Panc1 (cell line): ENCODE results near the gene RAI1. TPM values are rescaled to one million over a fixed set of nuclear protein-coding genes. Genes with fewer than 3 reads are reported as not detected.

Source experiments
- ATAC-seq: fragments of 200-7000 bp; cut with Tn5 transposase; 2 replicates; pipeline ENCODE4 v1.9.1; 2020; ENCODE audit warnings: mild to moderate bottlenecking, moderate library complexity
- BruUV-seq: library from RNA; stranded (reverse); fragments of 400-500 nt; replicated peaks from 2 replicates; lab custom pipeline; 2021; lab: Mats Ljungman, UMichigan
- CTCF ChIA-PET: fragments of 300-600 bp; sonication (Branson Sonifier 250); formaldehyde crosslinking; loops from one replicate; lab custom pipeline; 2022; ENCODE audit warnings: antibody characterized with exemption; lab: Charles Lee
- POLR2A ChIA-PET: fragments of 300-600 bp; sonication (Branson Sonifier 250); formaldehyde crosslinking; loops from one replicate; lab custom pipeline; 2022; ENCODE audit warnings: antibody characterized with exemption; lab: Charles Lee
- DNase-seq: peaks from one replicate; pipeline ENCODE4 v3.0.0-alpha.2; 2010; ENCODE audit warnings: low read depth, low spot score
- H3K27ac ChIP-seq: 2 replicates; pipeline ENCODE4 v1.5.1; 2011; ENCODE audit warnings: mild to moderate bottlenecking, low read length, inconsistent platforms
- H3K27me3 ChIP-seq: fragments of 200-500 bp; sonication (Bioruptor generic); 2 replicates; pipeline ENCODE4 v1.6.0; 2014; ENCODE audit warnings: low read length, inconsistent platforms; ENCODE audit not compliant: control insufficient read depth, insufficient read depth
- H3K36me3 ChIP-seq: fragments of 200-500 bp; sonication (Bioruptor generic); 2 replicates; pipeline ENCODE4 v1.5.1; 2014; ENCODE audit warnings: inconsistent platforms, mild to moderate bottlenecking, low read length, moderate library complexity; ENCODE audit not compliant: control insufficient read depth, insufficient read depth
- H3K4me1 ChIP-seq: 2 replicates; pipeline ENCODE4 v1.5.1; 2011; ENCODE audit warnings: inconsistent platforms, mild to moderate bottlenecking, low read length, moderate library complexity; ENCODE audit not compliant: control insufficient read depth, insufficient read depth
- H3K4me3 ChIP-seq, 2 experiments: 2 replicates each; pipeline ENCODE4 v1.5.1; 2011 to 2012; ENCODE audit warnings: low read depth in 2 of 2, low read length in 2 of 2, mild to moderate bottlenecking in 2 of 2, inconsistent platforms in 1 of 2, moderate library complexity in 1 of 2
- H3K9me3 ChIP-seq: fragments of 200-500 bp; sonication (Bioruptor generic); 2 replicates; pipeline ENCODE4 v1.5.1; 2014; ENCODE audit warnings: low read depth, mild to moderate bottlenecking, inconsistent platforms, low read length, moderate library complexity; ENCODE audit not compliant: control insufficient read depth, insufficient read depth
- CTCF ChIP-seq: fragments of 450-650 bp; IDR thresholded peaks from 2 replicates; pipeline ENCODE4 v1.5.1; 2017; ENCODE audit warnings: mild to moderate bottlenecking
- POLR2AphosphoS5 ChIP-seq: IDR thresholded peaks from 2 replicates; pipeline ENCODE4 v1.6.1; 2012; ENCODE audit warnings: mild to moderate bottlenecking, low read depth, low read length, moderate library complexity
- REST ChIP-seq, 2 experiments: IDR thresholded peaks; 2 replicates each; pipeline ENCODE4 v1.6.1; 2011 to 2012; ENCODE audit warnings: low read depth in 2 of 2, control low read depth in 1 of 2, low read length in 1 of 2, mild to moderate bottlenecking in 1 of 2, moderate library complexity in 1 of 2; ENCODE audit not compliant: insufficient read depth in 1 of 2
- SIN3A ChIP-seq: IDR thresholded peaks from 2 replicates; pipeline ENCODE4 v1.6.1; 2012; ENCODE audit warnings: low read depth, mild to moderate bottlenecking, low read length, moderate library complexity, borderline replicate concordance; ENCODE audit not compliant: insufficient read depth
- TCF7L2 ChIP-seq: IDR thresholded peaks from 2 replicates; pipeline ENCODE4 v1.6.1; 2011; ENCODE audit warnings: mild to moderate bottlenecking, low read depth, low read length, inconsistent platforms
- in situ Hi-C: cut with HindIII; loops from 2 replicates; pipeline ENCODE4 v1.10.0; 2016; ENCODE audit warnings: low sequenced_read_pairs, low pct_unique_long_range_greater_than_20kb
- intact Hi-C: fragments of 100-400 bp; cut with micrococcal nuclease; formaldehyde crosslinking; loops from one replicate; pipeline ENCODE4 v1.10.0; 2022; ENCODE audit not compliant: unreplicated experiment
- total RNA-seq: library from RNA; stranded (reverse); gene quantifications from one replicate; pipeline ENCODE4 v1.2.1, GENCODE V29; 2021; ENCODE audit not compliant: unreplicated experiment

The RAI1 gene
- total RNA-seq, 1 experiment from 2014 or later = 51.0 TPM

- intact Hi-C loops = loop anchor here (5.0 kb wide), 1 partner anchor 48 kb away; no protein-coding TSS in a partner anchor
- POLR2A ChIA-PET = interaction anchor here (0.7 kb wide), 1 partner anchor 131 kb away, joined by 10 read pairs; no protein-coding TSS in a partner anchor
Observed at GRCh38 chr17:17809531-17810083, 128.3 kb downstream of the RAI1 start.

More at GRCh38 chr17:17809531-17810083, 128.3 kb downstream of the RAI1 start:
- no peaks in the 10 kb centered on the region; the same call in none of the 2 replicates for H3K36me3 ChIP-seq
- H3K4me3 ChIP-seq = peak overlapping the region in 1 of 2 experiments; percentile 7; a peak in 1 of 4 replicates
- TF ChIP-seq CTCF (no peak), POLR2AphosphoS5 (no peak), TCF7L2 (no peak), REST (IDR thresholded peaks at IDR 0.05; ENCODE audit: insufficient read depth in 1 of 2, low read depth in 2 of 2, low read length in 1 of 2) (no peak), SIN3A (no peak)
- CTCF ChIA-PET = interaction anchor here (0.7 kb wide), 1 partner anchor 110 kb away, joined by 3 read pairs; no protein-coding TSS in a partner anchor
- peaks cover 60% of the 10 kb centered on the region for H3K4me1 ChIP-seq
- DNase-seq (no peak), ATAC-seq (peak; percentile 2)
- in situ Hi-C loops = no loop called here
- peak overlapping the region; percentile 73; the same call in 1 of the 2 replicates for H3K27ac ChIP-seq
- H3K27me3 ChIP-seq = no peaks in the 10 kb centered on the region
- BruUV-seq = no TSS peak
- H3K9me3 ChIP-seq = no peaks in the 10 kb centered on the region
